Stimulated activated effector memory CD8-positive, alpha-beta T cell treated with anti-CD3 and anti-CD28 coated beads, Interleukin-12 subunit alpha, Interleukin-12 subunit beta, amount 100 ng/mL, for 72 hours (primary cell): Measurements from ENCODE around the gene RAI1.

Experiments used
- ATAC-seq: fragments of 150-1000 bp; cut with Tn5 transposase; 2 replicates; pipeline ENCODE4 v1.10.0; 2021
- DNase-seq, 2 donors: peaks; one replicate each; pipeline ENCODE4 v3.0.0; 2021 to 2022; ENCODE audit warnings: low spot score in 2 of 2
- H3K27ac Mint-ChIP-seq: one replicate; pipeline ENCODE4 v1.8.0; 2022; ENCODE audit warnings: mild to moderate bottlenecking, mixed read lengths
- H3K36me3 Mint-ChIP-seq: one replicate; pipeline ENCODE4 v1.8.0; 2022; ENCODE audit warnings: mild to moderate bottlenecking, mixed read lengths
- H3K4me1 Mint-ChIP-seq: one replicate; pipeline ENCODE4 v1.8.0; 2022; ENCODE audit warnings: mixed read lengths
- H3K4me3 Mint-ChIP-seq: one replicate; pipeline ENCODE4 v1.8.0; 2022; ENCODE audit warnings: mild to moderate bottlenecking, mixed read lengths
- H3K9me3 Mint-ChIP-seq: one replicate; pipeline ENCODE4 v1.8.0; 2022; ENCODE audit warnings: mixed read lengths

RAI1 gene

DNA sequence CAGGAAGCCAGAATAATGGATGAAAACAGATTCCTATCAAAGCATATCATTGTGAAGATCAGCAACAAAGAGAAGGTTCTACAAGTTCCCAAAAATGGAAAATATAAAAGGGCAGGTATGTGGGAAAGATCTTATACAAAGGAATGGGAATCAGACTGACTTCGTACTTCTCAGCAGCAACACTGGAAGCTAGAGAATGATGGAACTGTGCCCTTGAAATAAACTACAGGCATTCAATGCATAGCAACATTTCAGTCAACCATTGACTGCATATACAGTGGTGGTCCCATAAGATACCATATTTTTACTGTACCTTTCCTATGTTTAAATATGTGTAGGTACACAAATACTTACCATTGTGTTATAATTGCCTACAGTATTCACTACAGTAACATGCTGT is 30.3 kb upstream of the RAI1 start:
- Mint-ChIP-seq H3K4me1 (no peaks in the 10 kb centered on the region), H3K9me3 (peaks cover 3% of the 10 kb centered on the region), H3K27ac (no peak overlapping the region), H3K4me3 (no peak overlapping the region), H3K36me3 (no peaks in the 10 kb centered on the region)
- ATAC-seq (no peak), DNase-seq (no peak)

DNA sequence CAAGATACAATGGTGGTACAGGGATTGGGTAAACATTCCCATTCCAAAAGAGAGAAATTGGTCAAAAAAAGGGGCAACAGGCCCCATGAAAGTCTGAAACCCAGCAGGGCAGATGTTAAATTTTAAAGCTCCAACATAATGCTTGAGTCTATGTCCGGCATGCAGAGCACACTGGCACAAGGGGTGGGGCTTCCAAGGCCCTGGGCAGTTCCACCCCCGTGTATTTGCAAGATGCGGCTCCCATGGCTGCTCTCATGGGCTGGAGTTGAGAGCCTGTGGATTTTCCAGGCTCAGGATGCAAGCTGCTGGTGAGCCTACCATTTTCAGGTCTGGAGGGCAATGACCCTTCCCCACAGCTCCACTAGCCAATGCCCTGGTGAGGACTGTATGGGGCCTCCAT is 27.9 kb upstream of the RAI1 start:
- no peak overlapping the region for H3K27ac Mint-ChIP-seq
- H3K36me3 Mint-ChIP-seq = no peaks in the 10 kb centered on the region
- DNase-seq (no peak), ATAC-seq (no peak)
- H3K4me1 Mint-ChIP-seq = no peaks in the 10 kb centered on the region
- H3K9me3 Mint-ChIP-seq = peaks cover 7% of the 10 kb centered on the region
- no peak overlapping the region for H3K4me3 Mint-ChIP-seq

DNA sequence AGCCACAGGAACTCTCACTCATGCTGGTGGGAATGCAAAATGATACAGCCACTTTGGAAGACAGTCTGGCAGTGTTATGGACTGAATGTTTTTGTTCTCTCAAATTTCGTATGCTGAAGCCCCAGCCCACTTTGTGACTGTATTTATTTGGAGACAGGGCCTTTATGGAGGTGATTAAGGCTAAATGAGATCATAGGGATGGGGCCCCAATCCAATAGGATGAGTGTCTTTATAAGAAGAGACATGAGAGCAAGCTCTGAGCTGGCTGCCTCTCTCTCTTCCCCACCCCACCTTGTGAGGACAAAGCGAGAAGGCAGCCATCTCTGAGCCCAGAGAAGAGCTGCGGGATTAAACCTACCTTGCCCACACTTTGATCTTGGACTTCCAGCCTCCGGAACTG is 21.9 kb upstream of the RAI1 start:
- no peak for ATAC-seq
- no peak for DNase-seq
- Mint-ChIP-seq H3K36me3 (peaks cover 7% of the 10 kb centered on the region), H3K4me1 (peaks cover 19% of the 10 kb centered on the region), H3K4me3 (no peak overlapping the region), H3K9me3 (peaks cover 9% of the 10 kb centered on the region), H3K27ac (no peak overlapping the region)

DNA sequence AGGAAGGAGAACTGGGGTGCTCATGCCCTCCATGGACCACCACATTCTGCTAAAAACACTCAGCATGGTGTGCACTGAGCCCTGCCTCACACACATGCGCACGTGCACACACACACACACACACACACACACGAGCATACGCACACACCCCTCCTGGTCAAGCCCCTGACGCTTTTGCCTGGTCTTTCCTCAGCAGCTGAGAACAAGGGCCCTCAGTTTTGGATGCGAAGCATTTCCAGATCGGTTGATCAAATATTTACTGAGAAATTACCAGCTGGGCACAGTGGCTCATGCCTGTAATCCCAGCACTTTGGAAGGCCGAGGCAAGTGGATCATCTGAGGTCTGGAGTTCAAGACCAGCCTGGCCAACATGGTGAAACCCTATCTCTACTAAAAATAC is 20.1 kb upstream of the RAI1 start:
- DNase-seq (no peak), ATAC-seq (no peak)
- Mint-ChIP-seq H3K4me3 (no peak overlapping the region), H3K27ac (no peak overlapping the region), H3K4me1 (peaks cover 19% of the 10 kb centered on the region), H3K9me3 (peaks cover 9% of the 10 kb centered on the region), H3K36me3 (peaks cover 7% of the 10 kb centered on the region)

DNA sequence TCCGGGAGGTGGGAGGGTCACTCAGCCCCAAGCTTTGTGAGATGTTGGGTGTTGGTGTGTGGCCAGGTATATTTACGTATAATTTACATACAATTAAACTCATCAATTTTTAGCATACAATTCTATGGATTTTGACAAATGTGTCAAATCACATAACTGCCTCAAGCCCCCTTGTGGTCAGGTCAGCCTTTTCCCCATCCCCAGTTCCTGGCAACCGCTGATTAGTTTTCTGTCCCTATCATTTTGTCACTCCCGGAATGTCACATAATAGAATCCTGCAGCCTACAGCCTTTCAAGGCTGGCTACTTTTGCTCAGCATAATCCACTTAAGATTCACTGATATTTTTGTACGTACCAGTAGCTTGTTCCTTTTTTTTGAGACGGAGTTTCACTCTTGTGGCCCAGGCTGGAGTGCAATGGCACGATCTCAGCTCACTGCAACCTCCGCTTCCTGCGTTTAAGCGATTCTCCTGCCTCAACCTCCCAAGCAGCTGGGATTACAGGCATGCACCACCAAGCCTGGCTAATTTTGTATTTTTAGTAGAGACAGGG is 19.3 kb upstream of the RAI1 start:
- H3K27ac Mint-ChIP-seq = peak overlapping the region; percentile 77
- DNase-seq (no peak), ATAC-seq (no peak)
- peaks cover 7% of the 10 kb centered on the region for H3K36me3 Mint-ChIP-seq
- peaks cover 9% of the 10 kb centered on the region for H3K9me3 Mint-ChIP-seq
- no peak overlapping the region for H3K4me3 Mint-ChIP-seq
- peaks cover 19% of the 10 kb centered on the region for H3K4me1 Mint-ChIP-seq

DNA sequence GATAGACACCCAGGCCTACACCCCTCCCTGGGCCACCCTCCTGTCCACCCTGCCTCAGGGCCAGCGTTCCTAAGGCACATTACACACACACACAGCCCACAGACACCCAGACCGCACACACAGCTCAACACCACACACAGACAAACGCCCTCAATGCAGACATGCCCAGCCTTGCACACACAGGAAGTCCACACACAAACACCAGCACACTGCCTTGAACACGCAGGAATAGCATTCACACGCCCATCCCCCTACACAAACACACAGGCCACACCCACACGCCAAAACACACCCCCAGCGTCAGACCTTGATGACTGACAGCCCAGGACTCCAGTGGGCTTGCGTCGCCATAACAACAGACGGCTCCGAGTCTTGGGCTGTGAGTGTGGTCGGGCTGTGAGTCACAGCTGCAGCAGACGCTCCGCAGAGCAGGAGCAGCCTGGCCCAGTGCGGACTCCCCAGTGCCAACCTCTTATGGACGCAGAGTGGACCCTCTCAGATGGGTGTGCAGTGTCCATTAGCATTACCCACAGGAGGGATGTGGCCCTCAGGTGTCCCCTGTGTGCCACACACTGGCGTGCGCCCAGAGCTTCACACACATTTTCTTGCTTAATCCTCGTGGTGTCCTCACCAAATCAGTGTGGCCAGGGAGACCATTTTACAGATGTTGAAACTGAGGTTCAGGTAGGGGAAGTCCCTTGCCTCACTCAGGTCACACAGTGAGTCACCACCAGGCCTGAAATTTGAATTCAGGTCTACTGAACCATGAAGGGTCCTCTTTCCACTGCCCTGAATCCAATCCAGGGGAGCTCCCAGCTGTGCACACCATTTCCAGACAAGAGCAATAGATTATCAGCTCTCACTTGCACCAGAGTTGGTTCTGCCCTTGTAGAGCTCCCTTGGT is 17.8 kb upstream of the RAI1 start:
- Mint-ChIP-seq H3K36me3 (peaks cover 7% of the 10 kb centered on the region), H3K27ac (peak overlapping the region; percentile 77), H3K9me3 (peaks cover 5% of the 10 kb centered on the region), H3K4me3 (peak overlapping the region; percentile 47), H3K4me1 (peaks cover 19% of the 10 kb centered on the region)
- peak; percentile 64 to 87 for DNase-seq
- ATAC-seq = peak; percentile 99

DNA sequence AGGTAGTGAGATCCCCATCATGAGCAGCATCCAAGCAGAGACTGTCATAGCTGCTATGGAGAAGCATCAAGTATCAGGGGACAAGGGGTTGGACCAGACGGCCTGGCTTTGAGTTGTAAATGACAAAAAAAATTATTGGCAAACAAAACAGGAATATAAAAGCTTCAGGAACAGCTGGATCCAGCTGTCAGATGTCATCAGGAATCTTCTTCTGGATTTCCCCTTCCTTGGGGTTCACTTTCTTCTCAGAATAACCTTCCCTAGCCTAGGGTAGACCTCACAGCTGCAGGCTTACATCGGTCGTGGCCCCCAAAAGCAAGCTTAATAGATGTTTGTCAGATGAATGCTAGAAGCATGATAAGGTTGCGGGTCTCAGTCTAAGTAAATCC is 17.2 kb upstream of the RAI1 start:
- ATAC-seq = no peak
- DNase-seq = no peak
- Mint-ChIP-seq H3K9me3 (peaks cover 1% of the 10 kb centered on the region), H3K4me1 (peaks cover 24% of the 10 kb centered on the region), H3K36me3 (peaks cover 7% of the 10 kb centered on the region), H3K27ac (peak overlapping the region; percentile 77), H3K4me3 (peak overlapping the region; percentile 47)

DNA sequence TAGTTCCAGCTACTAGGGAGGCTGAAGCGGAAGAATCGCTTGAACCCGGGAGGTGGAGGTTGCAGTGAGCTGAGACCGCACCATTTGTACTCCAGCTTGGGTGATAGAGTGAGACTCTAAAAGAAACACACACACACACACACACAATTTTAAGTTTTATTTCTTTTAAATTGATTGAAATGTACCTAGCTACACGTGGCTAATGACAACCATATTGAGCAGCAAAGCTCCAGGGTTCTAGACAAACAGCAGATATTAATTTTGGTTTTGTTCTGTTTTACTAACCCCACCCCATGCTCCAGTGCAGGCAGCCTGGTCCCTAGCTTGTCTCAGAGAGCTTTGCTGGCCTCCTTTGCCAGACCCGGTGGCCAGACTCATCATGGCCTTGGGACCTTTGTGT is 16.0 kb upstream of the RAI1 start:
- Mint-ChIP-seq H3K4me1 (peaks cover 27% of the 10 kb centered on the region), H3K36me3 (peaks cover 7% of the 10 kb centered on the region), H3K27ac (no peak overlapping the region), H3K4me3 (no peak overlapping the region), H3K9me3 (no peaks in the 10 kb centered on the region)
- ATAC-seq (no peak), DNase-seq (no peak)

DNA sequence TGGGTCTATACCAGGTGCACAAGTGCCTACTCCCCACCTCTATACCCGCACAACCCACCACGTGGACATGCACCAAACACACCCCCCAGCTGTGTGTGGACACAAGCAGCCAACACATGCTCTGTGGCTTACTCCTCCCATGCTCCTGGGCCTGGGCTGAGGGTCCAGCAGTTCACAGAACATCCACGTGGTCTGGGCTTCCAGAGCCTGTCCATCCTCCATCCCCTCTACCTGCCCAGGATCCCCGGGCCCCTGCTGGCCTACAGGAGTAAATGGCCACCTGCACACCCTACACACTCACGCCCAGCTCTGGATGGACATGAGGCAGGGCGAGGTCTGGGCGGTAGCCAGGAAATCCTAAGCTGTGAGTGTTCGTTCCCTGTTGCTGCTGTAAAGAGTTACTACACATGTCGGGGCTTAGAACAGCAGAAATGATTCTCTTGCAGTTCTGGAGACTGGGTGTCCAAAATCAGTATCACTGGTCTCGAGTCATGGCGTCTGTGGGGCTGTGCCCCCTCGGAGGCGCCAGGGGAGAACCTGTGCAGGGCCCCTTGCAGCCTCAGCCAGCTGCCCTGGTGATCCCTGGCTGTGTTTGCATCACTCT is 15.0 kb upstream of the RAI1 start:
- Mint-ChIP-seq H3K4me3 (no peak overlapping the region), H3K36me3 (peaks cover 7% of the 10 kb centered on the region), H3K4me1 (peaks cover 30% of the 10 kb centered on the region), H3K9me3 (no peaks in the 10 kb centered on the region), H3K27ac (no peak overlapping the region)
- no peak for DNase-seq
- no peak for ATAC-seq

DNA sequence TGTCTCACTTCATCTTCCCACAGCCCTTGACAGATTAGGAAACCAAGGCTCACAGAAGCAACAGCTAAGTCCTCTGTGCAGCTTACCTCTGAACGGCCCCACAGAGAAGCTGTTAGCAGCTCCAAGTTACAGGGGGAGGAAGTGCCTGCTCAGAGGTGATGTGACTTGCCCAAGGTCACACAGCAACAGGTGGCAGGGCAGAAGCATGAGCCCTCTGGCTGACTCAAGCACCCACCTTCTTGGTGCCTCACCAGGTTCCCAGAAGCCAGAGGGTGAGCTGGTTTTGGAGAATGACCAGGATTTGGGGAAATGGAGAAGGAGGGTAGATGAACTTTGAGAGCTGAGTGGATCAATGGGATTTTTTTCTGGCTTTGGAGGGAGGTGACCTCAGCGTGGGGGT is 14.0 kb upstream of the RAI1 start:
- Mint-ChIP-seq H3K4me1 (peaks cover 34% of the 10 kb centered on the region), H3K27ac (no peak overlapping the region), H3K4me3 (no peak overlapping the region), H3K9me3 (no peaks in the 10 kb centered on the region), H3K36me3 (peaks cover 7% of the 10 kb centered on the region)
- DNase-seq (no peak), ATAC-seq (no peak)

DNA sequence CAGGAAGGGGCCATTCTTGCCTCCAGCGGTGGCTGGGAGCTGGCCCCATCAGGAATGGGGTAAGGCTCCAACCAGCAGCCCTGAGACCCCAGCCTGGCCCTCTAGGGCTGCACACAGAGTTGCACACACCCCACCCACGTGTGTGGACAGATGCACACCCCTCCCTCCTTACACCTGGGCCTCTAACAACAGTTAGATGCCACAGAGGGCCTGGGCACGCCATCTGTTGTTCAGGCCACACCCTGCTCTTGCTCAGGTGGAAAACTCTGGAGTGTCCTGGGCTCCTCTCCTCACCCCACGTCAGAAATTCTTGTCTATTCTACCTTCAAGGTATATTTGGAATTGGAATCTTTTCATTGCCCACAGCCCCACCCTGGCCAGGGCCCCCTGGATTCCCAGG is 13.3 kb upstream of the RAI1 start:
- Mint-ChIP-seq H3K4me3 (no peak overlapping the region), H3K36me3 (peaks cover 1% of the 10 kb centered on the region), H3K4me1 (peaks cover 34% of the 10 kb centered on the region), H3K27ac (peak overlapping the region; percentile 66), H3K9me3 (no peaks in the 10 kb centered on the region)
- DNase-seq (no peak), ATAC-seq (no peak)

DNA sequence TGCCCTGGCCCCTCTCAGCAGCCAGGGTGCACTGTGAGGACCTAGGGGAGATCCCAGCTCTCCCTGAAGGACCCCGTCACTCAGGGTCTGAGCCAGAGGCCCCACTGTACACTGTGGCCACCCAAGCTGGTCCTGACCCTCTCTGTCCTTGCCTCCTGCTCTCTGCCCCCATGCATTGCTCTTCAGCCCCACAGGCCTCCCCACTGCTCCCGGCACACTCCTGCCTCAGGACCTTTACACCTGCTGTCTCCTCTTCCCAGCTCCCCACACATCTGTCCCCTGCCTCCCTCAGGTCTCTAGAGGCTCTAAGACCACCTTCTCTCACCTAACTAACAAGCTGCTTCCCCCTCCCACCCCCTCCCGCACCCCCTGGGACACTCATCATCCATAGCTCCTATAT is 12.9 kb upstream of the RAI1 start:
- Mint-ChIP-seq H3K27ac (peak overlapping the region; percentile 66), H3K4me3 (no peak overlapping the region), H3K9me3 (no peaks in the 10 kb centered on the region)

DNA sequence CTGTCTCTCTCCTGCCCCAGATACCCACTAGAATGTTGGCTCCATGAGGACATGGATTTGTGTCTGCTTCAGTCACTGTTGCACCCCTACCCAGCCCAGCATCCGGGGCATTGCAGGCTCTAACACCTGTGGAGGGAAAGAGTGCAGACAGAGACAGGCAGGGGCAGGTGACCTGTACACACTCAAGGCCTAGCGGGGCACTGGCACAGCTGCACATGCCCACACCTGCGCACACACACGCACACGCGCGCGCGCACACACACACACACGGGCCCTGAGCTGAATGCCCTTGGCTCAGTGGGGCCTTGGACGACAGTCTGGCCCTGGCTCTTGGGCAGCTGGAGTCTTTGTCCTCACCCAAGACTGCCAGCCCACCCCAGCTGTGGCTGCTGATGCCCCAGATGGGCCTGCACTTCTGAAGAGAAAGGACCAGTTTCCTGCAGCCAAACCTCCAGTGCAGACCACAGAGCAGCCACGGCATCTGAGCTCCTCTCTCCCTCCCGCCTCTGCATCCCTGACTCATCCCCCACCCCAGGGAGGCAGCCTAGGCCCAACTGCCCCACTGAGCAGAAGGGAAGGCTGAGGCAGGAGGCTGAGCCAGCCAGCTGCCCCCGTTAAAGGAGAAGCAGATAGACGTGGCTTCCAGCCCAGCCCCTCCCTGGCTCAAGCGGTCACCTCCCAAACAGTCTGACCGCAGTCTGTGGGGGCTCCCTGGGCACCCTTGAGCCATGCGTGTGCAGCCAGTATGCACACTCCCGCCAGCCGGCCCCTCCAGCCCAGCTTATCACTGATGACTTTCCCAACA is 12.3 kb upstream of the RAI1 start:
- Mint-ChIP-seq H3K9me3 (no peaks in the 10 kb centered on the region), H3K27ac (peak overlapping the region; percentile 66), H3K4me1 (peaks cover 24% of the 10 kb centered on the region), H3K4me3 (no peak overlapping the region), H3K36me3 (no peaks in the 10 kb centered on the region)
- ATAC-seq = peak; percentile 79
- no peak for DNase-seq

More for the DNA sequence above, 12.9 kb upstream of the RAI1 start:
- DNase-seq (no peak), ATAC-seq (no peak)
- H3K36me3 Mint-ChIP-seq = no peaks in the 10 kb centered on the region
- peaks cover 30% of the 10 kb centered on the region for H3K4me1 Mint-ChIP-seq

DNA sequence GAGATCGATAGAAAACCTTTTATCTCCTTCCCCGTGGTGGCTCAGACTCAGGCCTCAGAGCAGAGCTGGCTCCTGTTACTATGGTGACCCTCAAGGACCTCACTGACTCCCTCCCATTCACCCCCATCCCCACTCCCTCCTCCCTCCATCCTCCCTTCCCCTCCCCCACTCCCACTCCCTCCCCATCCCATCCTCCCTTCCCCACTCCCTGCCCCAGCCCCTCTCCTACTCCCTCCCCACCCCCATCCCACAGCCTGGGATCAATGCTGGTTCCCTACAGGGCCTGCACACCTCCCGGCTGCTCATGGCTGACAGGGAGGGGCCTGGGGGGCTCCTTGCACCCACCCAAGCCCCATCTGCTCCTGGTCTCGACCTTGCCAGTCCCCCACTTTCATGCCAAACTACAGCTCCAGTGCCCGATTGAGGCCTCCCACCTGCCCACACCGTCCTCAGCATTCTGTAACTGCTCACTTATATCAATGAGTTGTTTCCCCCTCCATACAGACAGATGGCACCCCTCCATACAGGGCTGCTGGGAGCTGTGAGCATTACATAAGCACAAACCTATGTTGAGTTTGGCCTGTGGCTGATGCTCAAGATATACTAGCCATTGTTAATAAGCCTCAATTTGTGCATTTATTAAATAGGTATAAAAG is 11.6 kb upstream of the RAI1 start:
- Mint-ChIP-seq H3K27ac (no peak overlapping the region), H3K9me3 (no peaks in the 10 kb centered on the region), H3K36me3 (no peaks in the 10 kb centered on the region), H3K4me1 (peaks cover 23% of the 10 kb centered on the region), H3K4me3 (no peak overlapping the region)
- ATAC-seq (no peak), DNase-seq (no peak)
